ENCODE data around the gene ZNF385C.

ZNF385C gene

GRCh38 chr17:41996855-41997164 is 101.5 kb downstream of the ZNF385C start:
- peaks cover 83 to 98% (median 95%) of the 10 kb centered on the region in 3 donors for H3K36me3 ChIP-seq
- intact Hi-C loops (cut with DNase I; ENCODE audit: low total_unique reads), result no loop called here
- H3K9me3 ChIP-seq, result no peaks in the 10 kb centered on the region
- no peak overlapping the region for H3K4me3 ChIP-seq
- no peak for TF ChIP-seq CTCF (IDR thresholded peaks at IDR 0.05)
- H3K4me1 ChIP-seq, result no peaks in the 10 kb centered on the region
- no peak overlapping the region for H3K27ac ChIP-seq
- DNase-seq, result no peak
- no peaks in the 10 kb centered on the region for H3K27me3 ChIP-seq

DNA sequence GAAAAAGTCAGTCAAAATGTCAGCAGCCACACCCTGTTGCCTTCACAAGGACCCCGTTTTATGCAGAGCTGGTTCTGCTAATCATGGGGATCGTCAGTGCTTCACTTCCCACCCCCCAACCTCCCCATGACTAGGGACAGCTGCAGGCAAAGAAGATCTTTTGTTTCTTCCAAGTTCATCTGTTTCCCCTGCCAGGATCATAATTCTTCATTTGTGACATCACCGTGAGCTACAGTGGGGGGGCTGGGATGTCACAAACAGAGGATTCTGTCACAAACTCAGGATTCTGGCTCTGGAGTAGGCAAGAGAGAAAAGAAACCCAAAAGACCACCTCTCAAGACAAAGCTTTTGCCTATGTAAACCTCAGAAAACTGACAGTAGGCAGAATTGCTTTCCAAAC is 105.7 kb downstream of the ZNF385C start:
- Histone ChIP-seq H3K4me3 (no peak overlapping the region), H3K27me3 (no peaks in the 10 kb centered on the region), H3K36me3 (peaks cover 83 to 97% (median 96%) of the 10 kb centered on the region in 3 donors), H3K9me3 (no peaks in the 10 kb centered on the region), H3K4me1 (no peaks in the 10 kb centered on the region), H3K27ac (no peak overlapping the region)
- no peak for TF ChIP-seq CTCF (IDR thresholded peaks at IDR 0.05)
- DNase-seq, result no peak
- intact Hi-C loops (cut with DNase I; ENCODE audit: low total_unique reads), result no loop called here

DNA sequence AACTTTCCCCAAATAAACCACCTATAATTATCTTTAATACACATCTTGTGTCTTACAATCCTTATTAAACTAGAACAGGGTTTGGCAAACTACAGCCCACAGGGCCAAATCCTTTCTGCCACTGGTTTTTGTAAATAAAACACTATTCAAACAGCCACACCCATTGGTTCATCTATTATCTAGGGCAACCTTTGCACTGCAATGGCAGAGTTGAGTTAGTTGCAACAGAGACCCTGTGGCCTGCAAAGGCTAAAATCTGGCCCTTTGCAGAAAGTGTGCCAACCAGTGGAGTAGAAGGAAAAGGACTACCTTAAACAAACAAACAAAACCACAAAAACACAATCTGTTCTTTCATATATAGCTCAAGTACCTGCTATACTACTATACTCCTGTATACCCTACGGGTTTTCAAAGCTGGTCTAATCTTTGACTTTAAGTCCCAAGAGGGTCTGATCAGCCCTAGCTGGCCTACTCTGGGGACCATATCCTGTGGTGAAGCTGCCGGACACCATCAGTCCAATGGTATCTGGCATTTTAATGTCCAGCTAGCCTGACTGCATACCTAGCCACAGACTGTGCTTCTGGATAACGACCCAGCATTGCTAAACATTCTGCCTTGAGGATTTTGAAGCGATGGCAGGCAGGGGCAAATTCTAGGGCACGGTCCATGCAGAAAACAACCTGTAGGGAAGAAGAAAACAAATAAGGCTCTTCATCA is 108.4 kb downstream of the ZNF385C start:
- Histone ChIP-seq H3K4me3 (no peak overlapping the region), H3K36me3 (peaks cover 74 to 93% (median 86%) of the 10 kb centered on the region in 3 donors), H3K27ac (no peak overlapping the region), H3K27me3 (no peaks in the 10 kb centered on the region), H3K9me3 (no peaks in the 10 kb centered on the region), H3K4me1 (no peaks in the 10 kb centered on the region)
- intact Hi-C loops (cut with DNase I; ENCODE audit: low total_unique reads), result no loop called here
- no peak for DNase-seq
- no peak for TF ChIP-seq CTCF (IDR thresholded peaks at IDR 0.05)

DNA sequence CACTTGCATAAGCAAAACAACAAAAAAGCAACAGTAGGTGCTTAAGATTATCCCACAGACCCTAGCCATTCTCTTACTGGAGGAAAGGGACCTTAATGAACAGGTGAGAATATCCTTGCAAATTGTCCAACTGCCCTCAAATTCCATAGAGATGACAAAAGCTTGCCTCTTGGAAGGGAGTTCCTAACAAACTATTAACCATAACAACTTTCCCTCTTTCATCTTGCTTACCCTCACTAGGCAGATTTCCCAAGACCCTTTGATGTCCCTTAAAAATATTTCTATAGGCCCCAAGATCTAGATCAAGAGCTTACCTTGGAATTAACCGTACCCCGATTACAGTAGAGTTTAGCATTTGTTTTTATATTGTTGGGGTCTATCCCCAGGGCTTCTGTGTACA is 109.9 kb downstream of the ZNF385C start:
- no peak overlapping the region for H3K27ac ChIP-seq
- no peak overlapping the region for H3K4me3 ChIP-seq
- DNase-seq, result no peak
- H3K4me1 ChIP-seq, result no peaks in the 10 kb centered on the region
- H3K27me3 ChIP-seq, result no peaks in the 10 kb centered on the region
- H3K9me3 ChIP-seq, result no peaks in the 10 kb centered on the region
- H3K36me3 ChIP-seq, result peaks cover 73 to 93% (median 87%) of the 10 kb centered on the region in 3 donors
- no peak for TF ChIP-seq CTCF (IDR thresholded peaks at IDR 0.05)
- intact Hi-C loops (cut with DNase I; ENCODE audit: low total_unique reads), result no loop called here

DNA sequence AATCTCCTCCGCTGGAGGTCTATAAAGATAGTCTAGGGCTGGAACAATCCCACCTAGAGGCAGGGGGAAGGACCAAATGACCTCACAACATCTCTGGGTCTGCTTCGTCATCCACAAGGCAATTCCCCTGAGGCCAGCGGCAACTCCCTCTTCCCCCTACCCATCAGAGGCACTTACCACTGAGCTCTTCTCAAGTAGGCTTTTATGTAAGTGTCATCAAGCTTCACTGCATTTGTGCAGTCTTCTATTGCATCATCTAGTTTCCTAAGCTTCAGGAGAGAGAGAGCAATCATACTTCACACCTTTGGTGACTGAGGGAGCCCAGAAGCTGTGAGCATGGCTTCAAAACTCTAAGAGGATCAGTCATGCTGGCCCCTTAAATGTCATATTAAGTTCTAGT is 110.6 kb downstream of the ZNF385C start:
- TF ChIP-seq CTCF (IDR thresholded peaks at IDR 0.05), result no peak
- Histone ChIP-seq H3K36me3 (peaks cover 75 to 93% (median 87%) of the 10 kb centered on the region in 3 donors), H3K27me3 (no peaks in the 10 kb centered on the region), H3K9me3 (no peaks in the 10 kb centered on the region), H3K4me1 (no peaks in the 10 kb centered on the region), H3K27ac (no peak overlapping the region), H3K4me3 (no peak overlapping the region)
- intact Hi-C loops (cut with DNase I; ENCODE audit: low total_unique reads), result no loop called here
- no peak for DNase-seq

- TF ChIP-seq CTCF (IDR thresholded peaks at IDR 0.05), result no peak
- no peak overlapping the region for H3K27ac ChIP-seq
- no peaks in the 10 kb centered on the region for H3K4me1 ChIP-seq
- intact Hi-C loops (cut with DNase I; ENCODE audit: low total_unique reads), result no loop called here
- no peak for DNase-seq
- no peaks in the 10 kb centered on the region for H3K27me3 ChIP-seq
- no peak overlapping the region for H3K4me3 ChIP-seq
- no peaks in the 10 kb centered on the region for H3K9me3 ChIP-seq
- H3K36me3 ChIP-seq, result peaks cover 75 to 93% (median 86%) of the 10 kb centered on the region in 3 donors
Measured at GRCh38 chr17:41986634-41987033, 111.6 kb downstream of the ZNF385C start.
